Muscle of leg (tissue), 11 donors: ENCODE measurements around the gene XDH. TPM values are rescaled to one million over a fixed set of nuclear protein-coding genes. Genes with fewer than 3 reads are reported as not detected.

Source experiments
- DNase-seq: peaks from one replicate; pipeline ENCODE4 v3.0.0; 2013
- H3K27ac ChIP-seq: one replicate; pipeline ENCODE4 v1.5.1; 2013; ENCODE audit warnings: mild to moderate bottlenecking, low read length, control low read depth
- H3K27me3 ChIP-seq: one replicate; pipeline ENCODE4 v1.6.1; 2013; ENCODE audit warnings: low read length; ENCODE audit not compliant: control insufficient read depth, insufficient read depth
- H3K36me3 ChIP-seq: one replicate; pipeline ENCODE4 v1.6.1; 2013; ENCODE audit warnings: low read length; ENCODE audit not compliant: control insufficient read depth, insufficient read depth
- H3K4me1 ChIP-seq: one replicate; pipeline ENCODE4 v1.6.1; 2013; ENCODE audit warnings: low read length; ENCODE audit not compliant: control insufficient read depth, insufficient read depth
- H3K4me3 ChIP-seq: one replicate; pipeline ENCODE4 v1.5.1; 2013; ENCODE audit warnings: low read length, control low read depth
- H3K9me3 ChIP-seq: replicated peaks from 2 replicates; pipeline ENCODE4 v1.6.1; 2013; ENCODE audit warnings: low read depth, low read length; ENCODE audit not compliant: control insufficient read depth
- WGBS: methylation state at CpG from one replicate; pipeline ENCODE4 v1.1.5; 2013; ENCODE audit warnings: missing lambda C conversion rate; ENCODE audit not compliant: insufficient coverage; 5-methylcytosine and 5-hydroxymethylcytosine counted together
- polyA plus RNA-seq, 8 donors: library from polyadenylated mRNA; unstranded; fragments of 120-200 nt; gene quantifications; one replicate each; pipeline versions ENCODE4 v1.2.1 to v1.2.3, GENCODE V29; 2013; ENCODE audit warnings: inconsistent platforms in 1 of 8, low replicate concordance in 1 of 8; ENCODE audit not compliant: insufficient read length in 8 of 8, insufficient read depth in 1 of 8
- total RNA-seq: library from RNA; stranded (reverse); fragments of 120-200 nt; gene quantifications from one replicate; pipeline ENCODE4 v1.2.4, GENCODE V29; 2013

The XDH gene
- total and polyA plus RNA-seq, 9 donors = under 0.01 to 5.5 (median 0.06) TPM; not detected in 3

- Histone ChIP-seq H3K9me3 (peaks cover 2% of the 10 kb centered on the region), H3K36me3 (no peaks in the 10 kb centered on the region), H3K27ac (no peak overlapping the region), H3K4me3 (no peak overlapping the region), H3K27me3 (no peaks in the 10 kb centered on the region), H3K4me1 (peaks cover 9% of the 10 kb centered on the region)
- no peak for DNase-seq
- 100% methylated on average over 3 of the region's 6 CpGs for WGBS
Observed at GRCh38 chr2:31349684-31350083, 64.9 kb downstream of the XDH start.

DNA sequence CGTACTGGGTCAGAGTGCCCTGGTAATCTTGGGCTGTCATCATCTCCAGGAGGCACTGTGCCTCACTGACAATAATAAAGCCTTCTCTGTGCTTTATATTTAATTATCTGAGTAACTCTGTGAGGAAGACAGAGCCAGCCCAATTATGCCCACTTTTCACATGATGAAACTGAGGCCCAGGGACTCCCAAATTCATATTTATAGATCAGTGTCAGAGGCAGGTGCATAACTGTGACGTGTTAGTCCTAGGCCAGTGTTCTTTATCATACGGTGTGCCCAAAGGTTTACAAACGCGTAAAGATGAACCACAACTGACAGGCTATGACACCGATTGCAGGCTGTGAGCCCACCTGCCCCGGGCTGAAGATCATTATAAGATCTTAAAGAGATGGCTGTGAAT, 65.4 kb downstream of the XDH start:
- WGBS = 100% methylated on average over 4 of the region's 7 CpGs
- Histone ChIP-seq H3K36me3 (no peaks in the 10 kb centered on the region), H3K4me3 (no peak overlapping the region), H3K9me3 (peaks cover 2% of the 10 kb centered on the region), H3K4me1 (peaks cover 9% of the 10 kb centered on the region), H3K27me3 (no peaks in the 10 kb centered on the region), H3K27ac (no peak overlapping the region)
- DNase-seq = no peak

GRCh38 chr2:31348618-31349017, 65.9 kb downstream of the XDH start:
- H3K27me3 ChIP-seq = no peaks in the 10 kb centered on the region
- peaks cover 9% of the 10 kb centered on the region for H3K4me1 ChIP-seq
- peak; percentile 51 for DNase-seq
- no peak overlapping the region for H3K27ac ChIP-seq
- no peaks in the 10 kb centered on the region for H3K36me3 ChIP-seq
- H3K4me3 ChIP-seq = no peak overlapping the region
- WGBS = 63% methylated on average over 2 of the region's 5 CpGs
- peaks cover 2% of the 10 kb centered on the region for H3K9me3 ChIP-seq

DNA sequence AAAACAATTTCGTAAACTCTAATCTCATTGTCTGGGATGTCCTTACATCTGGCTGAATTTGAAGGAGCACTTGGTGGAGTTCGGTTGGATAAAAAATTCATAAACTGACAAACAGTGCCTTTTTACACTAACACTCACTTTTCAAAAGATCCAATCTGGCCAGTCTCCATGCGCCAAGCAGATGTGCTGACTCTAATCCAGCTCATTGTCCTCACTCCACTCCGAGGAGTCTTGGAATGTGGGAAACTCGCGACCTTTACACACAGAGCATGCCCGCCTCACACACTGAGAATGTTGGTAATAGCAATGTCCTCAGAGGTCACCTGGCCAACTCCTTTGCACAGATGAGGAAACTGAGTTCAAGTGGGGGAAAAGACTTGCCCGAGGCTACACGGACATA, 66.8 kb downstream of the XDH start:
- Histone ChIP-seq H3K4me3 (no peak overlapping the region), H3K4me1 (peaks cover 9% of the 10 kb centered on the region), H3K9me3 (peaks cover 2% of the 10 kb centered on the region), H3K27me3 (no peaks in the 10 kb centered on the region), H3K27ac (peak overlapping the region; percentile 13), H3K36me3 (no peaks in the 10 kb centered on the region)
- WGBS = 73% methylated on average over 5 of the region's 9 CpGs
- DNase-seq = peak; percentile 71

DNA sequence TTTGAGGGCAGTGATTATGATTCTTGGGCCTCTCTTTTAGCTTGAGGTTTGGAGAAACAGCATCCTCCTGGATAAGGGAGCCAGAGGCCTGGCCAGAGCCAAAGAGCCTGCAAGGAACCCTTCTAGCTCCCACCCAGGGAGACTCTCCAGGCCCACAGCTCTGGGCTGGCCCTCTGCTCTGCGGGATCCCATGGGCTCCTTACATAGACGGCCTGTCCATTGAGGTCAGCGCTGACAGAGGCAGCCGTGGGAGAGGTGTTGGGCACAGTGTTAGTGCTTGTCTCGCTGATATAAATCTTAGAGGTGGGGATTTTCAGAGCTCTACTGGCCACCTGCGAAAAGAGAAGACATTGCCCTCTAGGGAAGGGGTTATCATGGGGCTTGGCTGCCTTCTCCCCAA, 67.2 kb downstream of the XDH start:
- Histone ChIP-seq H3K27me3 (no peaks in the 10 kb centered on the region), H3K4me1 (peaks cover 9% of the 10 kb centered on the region), H3K9me3 (peaks cover 2% of the 10 kb centered on the region), H3K27ac (no peak overlapping the region), H3K4me3 (no peak overlapping the region), H3K36me3 (no peaks in the 10 kb centered on the region)
- DNase-seq = peak; percentile 45
- no CpG with 5 or more reads among the region's 6 CpGs for WGBS

DNA sequence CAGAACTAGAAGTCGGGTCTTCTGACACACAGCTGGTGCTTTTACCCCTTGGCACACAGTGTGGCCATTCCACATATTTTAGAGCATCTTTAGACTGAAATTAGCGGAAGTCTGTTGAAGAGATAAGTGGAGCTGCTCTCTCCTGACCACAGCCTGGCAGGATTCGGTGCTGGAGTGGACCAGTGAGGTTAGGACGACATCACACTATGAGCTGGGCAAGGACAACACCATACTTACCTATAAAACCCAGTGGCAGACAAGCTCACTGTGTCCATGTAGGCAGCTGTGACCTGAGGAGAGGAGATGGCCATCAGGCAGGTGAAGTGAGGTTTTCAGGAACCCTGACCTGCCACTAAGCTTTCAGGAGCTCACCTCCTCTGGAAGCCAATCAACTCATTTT, 70.1 kb downstream of the XDH start:
- no peak overlapping the region for H3K27ac ChIP-seq
- no peaks in the 10 kb centered on the region for H3K36me3 ChIP-seq
- H3K9me3 ChIP-seq = no peaks in the 10 kb centered on the region
- no peak for DNase-seq
- no peaks in the 10 kb centered on the region for H3K27me3 ChIP-seq
- peaks cover 9% of the 10 kb centered on the region for H3K4me1 ChIP-seq
- no CpG with 5 or more reads among the region's 4 CpGs for WGBS
- H3K4me3 ChIP-seq = no peak overlapping the region

GRCh38 chr2:31341351-31341750, 73.2 kb downstream of the XDH start:
- 100% methylated on average over 1 of the region's 6 CpGs for whole genome bisulfite sequencing
- Histone ChIP-seq H3K4me3 (no peak overlapping the region), H3K9me3 (no peaks in the 10 kb centered on the region), H3K4me1 (no peaks in the 10 kb centered on the region), H3K36me3 (no peaks in the 10 kb centered on the region), H3K27ac (no peak overlapping the region), H3K27me3 (no peaks in the 10 kb centered on the region)
- no peak for DNase-seq

DNA sequence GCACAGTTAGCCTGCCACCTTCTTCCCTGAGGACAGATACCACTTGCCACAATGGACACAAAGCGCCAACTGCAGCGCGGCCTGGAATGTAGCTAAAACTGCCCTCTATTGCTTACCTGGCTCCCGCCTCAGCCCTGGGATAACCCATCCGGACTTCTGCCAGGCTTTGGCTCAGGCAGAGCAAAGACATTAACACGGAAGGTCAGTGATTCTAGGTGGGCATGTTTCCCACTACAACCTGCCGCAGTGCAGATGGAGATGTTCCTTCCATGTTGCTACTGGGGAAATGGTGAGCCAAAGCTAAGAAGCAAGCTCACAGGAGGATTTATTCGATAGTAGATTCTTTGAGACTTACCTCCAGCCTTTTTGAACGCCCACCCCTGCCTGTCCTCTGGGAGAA, 74.8 kb downstream of the XDH start:
- Histone ChIP-seq H3K27me3 (no peaks in the 10 kb centered on the region), H3K36me3 (no peaks in the 10 kb centered on the region), H3K27ac (no peak overlapping the region), H3K4me1 (no peaks in the 10 kb centered on the region), H3K4me3 (no peak overlapping the region), H3K9me3 (no peaks in the 10 kb centered on the region)
- no peak for DNase-seq
- WGBS = 94% methylated on average over 6 of the region's 9 CpGs

DNA sequence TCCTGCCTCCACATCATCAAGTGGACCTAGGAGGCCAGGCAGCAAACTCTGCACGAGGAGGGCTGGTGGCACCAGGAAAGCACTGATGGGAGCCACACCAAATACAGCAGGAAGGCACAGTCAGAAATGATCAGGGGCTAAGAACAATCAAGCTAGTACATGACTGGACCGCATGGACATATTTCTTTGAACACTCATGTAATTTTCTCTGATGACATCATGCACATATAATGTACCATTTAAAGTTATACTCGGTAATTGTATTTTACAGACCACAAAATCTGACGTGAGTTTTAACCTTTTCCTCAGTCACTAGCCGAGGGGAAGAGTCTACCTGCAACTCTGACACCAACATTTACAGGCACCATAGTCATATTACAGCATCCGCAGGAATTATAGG, 76.7 kb downstream of the XDH start:
- H3K4me3 ChIP-seq = no peak overlapping the region
- no peaks in the 10 kb centered on the region for H3K36me3 ChIP-seq
- 94% methylated on average over 2 of the region's 6 CpGs for WGBS
- H3K4me1 ChIP-seq = no peaks in the 10 kb centered on the region
- no peaks in the 10 kb centered on the region for H3K27me3 ChIP-seq
- DNase-seq = no peak
- no peaks in the 10 kb centered on the region for H3K9me3 ChIP-seq
- H3K27ac ChIP-seq = no peak overlapping the region

DNA sequence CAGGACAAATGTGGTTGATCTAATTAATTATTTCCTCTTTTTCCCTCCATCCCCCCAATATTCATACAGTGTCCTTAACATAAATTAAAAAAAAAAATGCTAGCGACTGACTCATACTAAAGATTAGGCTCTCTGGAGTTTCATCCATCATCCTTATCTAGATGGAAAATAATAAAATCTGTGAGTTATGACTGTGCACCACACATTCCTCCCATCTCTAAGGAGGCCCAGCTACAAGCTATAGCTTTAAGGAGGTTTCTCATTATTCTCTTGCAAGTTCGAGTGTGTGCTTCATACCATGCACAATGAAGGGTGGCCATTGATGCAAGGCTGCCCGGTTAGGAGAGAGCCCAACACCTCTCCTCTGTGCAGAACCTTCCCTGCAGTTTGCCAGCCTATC, 77.3 kb downstream of the XDH start:
- Histone ChIP-seq H3K36me3 (no peaks in the 10 kb centered on the region), H3K9me3 (no peaks in the 10 kb centered on the region), H3K27me3 (no peaks in the 10 kb centered on the region), H3K4me1 (no peaks in the 10 kb centered on the region), H3K4me3 (no peak overlapping the region), H3K27ac (no peak overlapping the region)
- 57% methylated on average over 1 of the region's 3 CpGs for WGBS
- no peak for DNase-seq

DNA sequence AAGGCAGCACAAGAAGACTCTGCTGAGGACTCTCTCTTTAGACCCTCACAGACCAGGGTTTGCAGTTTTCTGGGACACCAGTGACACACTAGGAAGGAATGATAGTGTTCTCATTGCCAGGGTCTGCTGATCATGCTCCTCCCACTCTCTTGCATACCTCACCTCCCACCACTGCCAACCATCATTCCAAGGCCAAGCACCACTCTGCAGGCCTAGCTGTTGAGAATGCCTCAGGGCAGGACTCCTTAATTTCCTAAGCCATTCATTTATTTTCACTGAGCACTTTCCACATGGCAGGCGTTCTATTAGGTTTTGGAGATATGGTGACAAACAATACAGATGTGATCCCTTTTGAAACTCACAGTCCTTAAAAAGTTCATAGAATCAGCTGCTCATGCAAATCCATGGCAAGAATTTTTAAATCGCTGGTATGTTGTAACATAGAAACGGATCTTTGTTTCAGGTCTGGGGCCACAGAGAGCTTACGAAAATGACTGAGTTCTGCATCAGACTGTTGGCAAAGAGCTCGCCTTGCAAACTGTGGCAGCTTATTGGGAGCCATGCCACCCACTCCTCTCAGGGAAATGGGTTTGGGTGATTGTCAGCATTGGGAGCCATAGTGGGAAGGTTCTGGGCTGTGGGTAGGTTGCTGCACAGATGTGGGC, 78.5 kb downstream of the XDH start:
- Histone ChIP-seq H3K27ac (no peak overlapping the region), H3K27me3 (no peaks in the 10 kb centered on the region), H3K36me3 (no peaks in the 10 kb centered on the region), H3K4me1 (no peaks in the 10 kb centered on the region), H3K4me3 (no peak overlapping the region), H3K9me3 (no peaks in the 10 kb centered on the region)
- 92% methylated on average over 4 of the region's 5 CpGs for WGBS
- DNase-seq = no peak
